NOMO-1 treated with dmso at 0.1 percent for 144 hours (cell line): ENCODE results near the gene PAN2.
A peak's percentile ranks its signal among the peaks of the same experiment; 100 is the strongest.
"Not testable (repeated sequence)": the region's sequence is repeated elsewhere in the genome, so short reads cannot be mapped to it uniquely, and the experiment has no call there.

Source experiments
- DNase-seq: peaks from one replicate; lab custom pipeline; 2025; ENCODE audit not compliant: unreplicated experiment; lab: John Stamatoyannopoulos, UW

PAN2 gene

GRCh38 chr12:56315249-56315621, 18.6 kb downstream of the PAN2 start:
- no peak for DNase-seq

DNA sequence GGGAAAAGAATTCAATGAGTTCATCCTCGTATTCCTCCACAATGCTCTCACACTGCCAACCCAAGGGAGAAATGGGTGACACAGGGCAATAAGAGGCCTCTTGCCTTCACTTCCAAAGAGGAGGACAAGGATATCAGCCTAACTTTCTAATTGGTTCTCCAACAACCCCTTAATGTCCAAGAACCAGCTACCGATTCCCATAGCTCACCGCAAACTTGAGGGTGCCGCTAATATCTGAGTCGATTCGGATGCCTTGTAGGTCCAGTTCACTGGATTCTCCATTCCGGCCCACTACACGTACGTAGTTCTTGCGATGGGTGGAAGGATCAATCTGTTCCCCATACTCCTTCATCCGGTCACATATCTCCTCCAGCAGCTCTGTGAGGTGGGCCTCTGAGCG, 22.8 kb downstream of the PAN2 start:
- no peak for DNase-seq

- no peak for DNase-seq
These were observed 25.1 kb downstream of the PAN2 start for GRCh38 chr12:56308714-56309113.

GRCh38 chr12:56307221-56307965, 26.4 kb downstream of the PAN2 start:
- DNase-seq = no peak

- DNase-seq = no peak
These were observed 28.8 kb downstream of the PAN2 start for GRCh38 chr12:56304872-56305590.

DNA sequence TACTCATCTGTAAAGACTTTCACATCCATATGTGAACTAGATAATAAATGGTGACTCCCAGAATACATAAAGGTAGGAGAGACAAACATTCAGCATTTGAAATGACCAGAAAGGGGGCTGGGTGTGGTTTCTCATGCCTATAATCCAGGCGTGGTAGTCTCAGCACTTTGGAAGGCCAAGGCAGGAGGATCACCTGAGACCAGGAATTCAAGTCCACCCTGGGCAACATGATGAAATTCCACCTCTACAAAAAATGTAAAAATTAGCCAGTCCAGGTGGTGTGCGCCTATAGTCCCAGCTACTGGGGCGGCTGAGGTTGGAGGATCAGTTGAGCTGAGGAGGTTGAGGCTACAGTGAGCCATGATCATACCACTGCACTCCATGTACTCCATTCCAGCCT, 29.5 kb downstream of the PAN2 start:
- no peak for DNase-seq

GRCh38 chr12:56300644-56301464, 32.9 kb downstream of the PAN2 start:
- DNase-seq = no peak

GRCh38 chr12:56299853-56300643, 33.8 kb downstream of the PAN2 start, which contains the start of gene CS:
TSS of gene CS (minus strand) at chr12:56300330. CDS start at chr12:56300201, 129 bp downstream.
- peak; percentile 96 for DNase-seq

GRCh38 chr12:56299308-56299852, 34.4 kb downstream of the PAN2 start:
- no peak for DNase-seq

- no peak for DNase-seq
These were observed 35.0 kb downstream of the PAN2 start for GRCh38 chr12:56298828-56299227.

DNA sequence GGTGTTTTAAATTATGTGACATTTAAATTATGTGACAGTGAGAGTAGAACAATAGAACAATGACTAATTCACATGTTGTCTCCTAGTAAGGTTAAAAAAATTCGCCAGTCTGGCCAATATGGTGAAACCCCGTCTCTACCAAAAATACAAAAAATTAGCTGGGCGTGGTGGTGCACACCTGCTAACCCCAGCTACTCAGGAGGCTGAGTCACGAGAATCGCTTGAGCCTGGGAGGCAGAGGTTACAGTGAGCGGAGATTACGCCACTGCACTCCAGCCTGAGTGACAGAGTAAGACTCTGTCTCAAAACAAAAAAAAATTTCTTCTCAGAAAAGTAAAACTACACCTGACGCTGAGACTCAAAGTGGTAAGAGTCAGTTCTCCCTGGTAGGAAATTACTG, 36.4 kb downstream of the PAN2 start:
- DNase-seq = no peak

- no peak for DNase-seq
These were observed 37.5 kb downstream of the PAN2 start for GRCh38 chr12:56296295-56296694.

- no peak for DNase-seq
These were observed 40.0 kb downstream of the PAN2 start for GRCh38 chr12:56293795-56294194.

DNA sequence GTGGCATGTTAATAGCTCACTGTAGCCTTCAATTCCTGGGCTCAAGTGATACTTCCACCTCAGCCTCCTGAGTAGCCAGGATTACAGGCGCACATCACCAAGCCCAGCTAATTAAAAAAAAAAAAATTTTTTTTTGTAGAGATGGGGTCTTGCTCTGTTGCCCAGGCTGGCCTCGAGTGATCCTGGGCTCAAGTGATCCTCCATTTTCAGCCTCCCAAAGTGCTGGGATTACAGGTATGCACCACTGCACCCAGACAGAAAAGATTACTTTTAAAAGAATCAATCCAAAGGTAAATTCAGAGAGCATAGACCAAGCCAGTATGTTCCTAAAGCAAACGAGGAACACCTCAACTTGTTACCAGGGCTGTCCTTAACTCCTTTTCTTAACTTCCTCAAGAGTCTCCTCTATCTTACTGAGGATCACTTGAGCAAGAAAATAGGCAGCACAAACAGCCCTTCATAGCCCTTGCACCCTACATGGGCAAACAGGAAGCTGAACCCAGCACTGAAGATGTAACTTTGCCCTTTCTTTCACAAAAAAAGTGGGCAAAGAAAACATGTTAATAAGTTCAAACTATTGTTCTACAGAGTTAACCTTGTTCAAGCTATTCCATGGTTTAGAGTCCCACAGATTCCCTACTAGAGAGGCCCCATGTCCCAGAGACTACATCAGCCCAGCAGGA, 45.0 kb downstream of the PAN2 start:
- no peak for DNase-seq

- no peak for DNase-seq
These were observed 47.6 kb downstream of the PAN2 start for GRCh38 chr12:56286044-56286830.

- DNase-seq = not testable (repeated sequence)
These were observed 49.5 kb downstream of the PAN2 start for GRCh38 chr12:56284263-56284662.

GRCh38 chr12:56282579-56282978, 51.2 kb downstream of the PAN2 start:
- no peak for DNase-seq

- DNase-seq = no peak
These were observed 51.8 kb downstream of the PAN2 start for GRCh38 chr12:56282030-56282429.

DNA sequence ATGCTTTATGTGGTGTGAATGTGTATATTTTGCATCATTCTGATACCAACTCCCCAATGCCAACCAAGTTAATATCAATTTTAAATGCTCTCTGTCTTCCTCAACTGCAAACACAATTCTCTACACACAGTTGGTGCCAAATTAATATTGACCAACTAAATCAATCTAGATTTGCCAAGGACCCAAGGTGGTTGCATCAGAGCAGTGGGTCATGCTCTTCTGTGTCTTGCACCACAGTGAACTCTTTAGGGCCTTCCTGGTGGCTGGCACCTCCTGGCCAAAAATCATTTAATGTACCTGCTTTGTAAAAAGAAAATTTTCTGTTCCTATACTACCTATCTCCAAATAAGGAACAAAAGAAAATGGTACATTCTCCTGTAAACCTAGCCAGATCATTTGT, 53.0 kb downstream of the PAN2 start:
- DNase-seq = no peak
